ENCODE measurements around the gene SLC27A2.

Gene SLC27A2

DNA sequence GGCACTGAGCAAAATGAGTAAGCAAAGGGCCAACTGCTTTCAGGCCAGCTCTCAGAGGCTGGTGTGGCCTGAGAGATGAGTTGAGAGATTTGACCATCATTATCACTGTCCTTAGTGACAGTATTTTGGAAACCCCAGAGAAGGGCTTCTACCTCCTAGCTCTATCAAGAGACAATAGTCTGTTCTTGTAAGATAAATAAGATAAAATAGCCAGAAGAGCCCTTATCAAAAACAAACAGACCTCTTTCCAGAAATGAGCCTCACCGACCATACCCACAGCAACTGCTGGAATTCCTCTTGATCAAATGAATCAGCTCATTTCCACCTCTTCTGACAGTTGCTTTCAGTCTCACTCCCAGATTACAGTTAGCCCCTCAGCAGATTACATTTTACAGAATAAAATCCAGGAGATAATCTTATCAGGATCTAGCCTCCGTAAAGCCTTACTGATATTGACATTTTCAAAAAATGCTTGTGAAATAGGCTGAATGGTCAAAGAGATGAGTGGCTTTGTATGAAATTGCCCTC is 79.0 kb downstream of the SLC27A2 start:
- in situ Hi-C loops (cut with MboI; ENCODE audit: low sequenced_read_pairs): no loop called here

DNA sequence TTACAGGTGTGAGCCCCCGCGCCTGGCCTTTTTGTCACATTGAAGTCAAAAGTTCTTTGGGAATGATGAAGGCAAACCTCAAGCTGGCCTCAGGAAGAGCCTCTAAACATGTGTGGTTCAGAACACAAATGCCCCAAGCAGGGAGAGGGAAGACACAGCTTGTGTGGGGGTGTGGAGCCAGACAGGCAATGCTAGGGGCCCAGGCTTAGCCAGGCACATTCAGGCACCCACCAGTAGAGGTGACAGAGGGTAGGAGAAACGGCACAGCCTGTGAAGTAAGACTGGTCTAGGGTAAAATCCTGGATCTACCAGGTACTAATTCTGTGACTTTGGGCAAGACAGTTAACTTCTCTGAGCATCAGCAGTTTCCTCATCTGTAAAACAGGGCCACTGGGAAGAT is 80.0 kb downstream of the SLC27A2 start:
- in situ Hi-C loops (cut with MboI; ENCODE audit: low sequenced_read_pairs): no loop called here

- in situ Hi-C loops (cut with MboI; ENCODE audit: low sequenced_read_pairs): no loop called here
These were observed 80.5 kb downstream of the SLC27A2 start for GRCh38 chr15:50262533-50262932.

GRCh38 chr15:50265620-50266019 is 83.6 kb downstream of the SLC27A2 start, which contains the start of gene HDC:
HDC (minus strand) TSS chr15:50265726; CDS start chr15:50265623, 103 bp downstream.
- in situ Hi-C loops (cut with MboI; ENCODE audit: low sequenced_read_pairs): no loop called here

DNA sequence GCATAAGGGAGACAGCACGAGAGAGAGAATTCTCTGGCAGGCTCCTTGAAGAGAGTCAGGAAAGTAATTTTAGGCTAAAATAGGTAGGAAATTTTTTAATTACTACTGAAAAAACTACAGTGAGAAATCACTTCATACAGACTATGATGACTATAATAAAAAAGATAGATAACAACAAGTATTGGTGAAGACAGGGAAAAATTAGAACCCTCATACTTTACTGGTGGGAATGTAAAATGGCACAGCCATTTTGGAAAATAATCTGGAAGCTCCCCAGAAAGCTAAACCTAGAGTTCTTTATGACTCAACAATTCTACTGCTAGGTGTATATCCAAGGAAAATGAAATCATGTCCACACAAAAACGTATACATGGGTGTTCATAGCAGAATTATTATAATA is 85.6 kb downstream of the SLC27A2 start:
- in situ Hi-C loops (cut with MboI; ENCODE audit: low sequenced_read_pairs): no loop called here

- in situ Hi-C loops (cut with MboI; ENCODE audit: low sequenced_read_pairs): no loop called here
These were observed 93.1 kb downstream of the SLC27A2 start for GRCh38 chr15:50275091-50275490.

- in situ Hi-C loops (cut with MboI; ENCODE audit: low sequenced_read_pairs): no loop called here
These were observed 93.9 kb downstream of the SLC27A2 start for GRCh38 chr15:50275908-50276307.

DNA sequence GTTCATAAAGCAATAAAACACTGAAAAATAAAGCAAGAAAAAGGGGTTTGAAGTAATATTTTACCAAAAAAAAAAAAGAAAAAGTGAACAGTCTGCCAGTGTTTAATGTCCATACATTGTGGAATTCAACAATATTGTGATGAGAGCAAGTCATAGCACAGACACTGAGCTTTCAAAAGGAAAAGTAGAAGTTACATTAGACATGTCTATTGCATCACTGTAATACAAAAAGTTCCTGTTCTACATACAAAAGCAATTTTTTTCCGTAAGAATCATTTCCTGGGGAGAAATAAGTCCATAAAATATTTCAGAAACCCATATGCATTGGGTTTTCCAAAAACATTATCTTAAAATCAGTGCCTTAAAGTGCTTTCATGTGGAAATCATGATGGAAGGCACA is 95.4 kb downstream of the SLC27A2 start:
- in situ Hi-C loops (cut with MboI; ENCODE audit: low sequenced_read_pairs): no loop called here

- in situ Hi-C loops (cut with MboI; ENCODE audit: low sequenced_read_pairs): no loop called here
These were observed 96.5 kb downstream of the SLC27A2 start for GRCh38 chr15:50278496-50278895.

- in situ Hi-C loops (cut with MboI; ENCODE audit: low sequenced_read_pairs): no loop called here
These were observed 98.3 kb downstream of the SLC27A2 start for GRCh38 chr15:50280271-50280670.

- in situ Hi-C loops (cut with MboI; ENCODE audit: low sequenced_read_pairs): no loop called here
These were observed 99.4 kb downstream of the SLC27A2 start for GRCh38 chr15:50281427-50281826.
